GM12875 (cell line): ENCODE data around the gene AMHR2.
"Not testable (repeated sequence)": the region's sequence is repeated elsewhere in the genome, so short reads cannot be mapped to it uniquely, and the experiment has no call there.

Source experiments
- H3K4me3 ChIP-seq: one replicate; pipeline ENCODE4 v1.5.1; 2011; ENCODE audit warnings: low read depth, low read length, control low read depth
- CTCF ChIP-seq: IDR thresholded peaks from 2 replicates; pipeline ENCODE4 v1.5.1; 2011; ENCODE audit warnings: low read depth, mild to moderate bottlenecking, control low read depth, inconsistent platforms, low read length, moderate library complexity, borderline replicate concordance; ENCODE audit not compliant: insufficient read depth

AMHR2 gene

GRCh38 chr12:53431187-53431586 is 7.5 kb downstream of the AMHR2 start:
- TF ChIP-seq CTCF: no peak
- H3K4me3 ChIP-seq: no peak overlapping the region

DNA sequence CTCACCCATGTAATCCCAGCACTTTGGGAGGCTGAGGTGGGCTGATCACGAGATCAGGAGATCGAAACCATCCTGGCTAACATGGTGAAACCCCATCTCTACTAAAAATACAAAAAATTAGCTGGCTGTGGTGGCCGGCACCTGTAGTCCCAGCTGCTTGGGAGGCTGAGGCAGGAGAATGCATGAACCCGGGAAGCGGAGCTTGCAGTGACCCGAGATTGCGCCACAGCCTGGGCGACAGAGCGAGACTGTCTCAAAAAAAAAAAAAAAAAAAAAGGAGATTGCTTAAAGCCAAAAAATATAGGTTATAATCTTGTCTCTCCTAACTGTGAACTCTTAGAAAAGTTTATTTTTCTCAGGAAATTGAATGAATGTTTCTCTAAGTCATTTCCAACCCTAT is 11.7 kb downstream of the AMHR2 start:
- H3K4me3 ChIP-seq: not testable (repeated sequence)

- not testable (repeated sequence) for H3K4me3 ChIP-seq
Measured at GRCh38 chr12:53439582-53439981, 15.9 kb downstream of the AMHR2 start.

- no peak for TF ChIP-seq CTCF
- H3K4me3 ChIP-seq: peak within 1 kb of the TSS; percentile 88
Measured at GRCh38 chr12:53441040-53441833, 17.6 kb downstream of the AMHR2 start, which contains the start of gene PRR13. Gene PRR13 (plus strand): TSS chr12:53441734. CDS start chr12:53442715, 981 bp downstream.

- H3K4me3 ChIP-seq: no peak overlapping the region
- TF ChIP-seq CTCF: no peak
Measured at GRCh38 chr12:53443955-53444354, 20.3 kb downstream of the AMHR2 start.

GRCh38 chr12:53444593-53445325 is 21.1 kb downstream of the AMHR2 start:
- not testable (repeated sequence) for H3K4me3 ChIP-seq

- H3K4me3 ChIP-seq: no peak overlapping the region
Measured at GRCh38 chr12:53450936-53451335, 27.3 kb downstream of the AMHR2 start.

GRCh38 chr12:53451661-53452158 is 28.1 kb downstream of the AMHR2 start, which contains the start of gene PCBP2:
Gene PCBP2 (plus strand): TSS chr12:53452102. CDS start chr12:53454801, 2,699 bp downstream.
- H3K4me3 ChIP-seq: peak within 1 kb of the TSS; percentile 76
- TF ChIP-seq CTCF: peak; percentile 92

More at GRCh38 chr12:53450936-53451335, 27.3 kb downstream of the AMHR2 start:
- TF ChIP-seq CTCF: no peak
